PFSK-1 (cell line): ENCODE results near the gene CFLAR.

Experiments used
- POLR2AphosphoS5 ChIP-seq: IDR thresholded peaks from 2 replicates; pipeline ENCODE4 v1.6.1; 2012; ENCODE audit warnings: low read depth, mild to moderate bottlenecking, control low read depth, low read length, moderate library complexity
- REST ChIP-seq, 2 experiments: IDR thresholded peaks; 2 replicates each; pipeline versions ENCODE4 v1.6.1 to v1.8.0; 2011 to 2012; ENCODE audit warnings: low read depth in 2 of 2, low read length in 2 of 2, control low read depth in 1 of 2, inconsistent platforms in 1 of 2, mild to moderate bottlenecking in 1 of 2, moderate library complexity in 1 of 2; ENCODE audit not compliant: insufficient read depth in 1 of 2
- TAF1 ChIP-seq: IDR thresholded peaks from 2 replicates; pipeline ENCODE4 v1.6.1; 2012; ENCODE audit warnings: low read length, control low read depth, borderline replicate concordance; ENCODE audit not compliant: insufficient read depth

- no peak for TF ChIP-seq TAF1
- TF ChIP-seq REST (IDR thresholded peaks at IDR 0.05; ENCODE audit: insufficient read depth in 1 of 2, low read depth in 2 of 2, low read length in 2 of 2), result no peak
- TF ChIP-seq POLR2AphosphoS5, result no peak
These were observed 11.6 kb downstream of the CFLAR start for GRCh38 chr2:201127570-201127969.
